IPS-20b (cell line): ENCODE results near the gene CD300LB.

ENCODE experiments used
- H3K27ac ChIP-seq: one replicate; pipeline ENCODE4 v1.5.1; 2013; ENCODE audit warnings: low read length
- H3K27me3 ChIP-seq: 2 replicates; pipeline ENCODE4 v1.6.1; 2013; ENCODE audit warnings: mild to moderate bottlenecking, low read length, inconsistent platforms; ENCODE audit not compliant: insufficient read depth
- H3K36me3 ChIP-seq: 2 replicates; pipeline ENCODE4 v1.6.1; 2013; ENCODE audit warnings: low read depth, mild to moderate bottlenecking, inconsistent platforms, low read length, moderate library complexity; ENCODE audit not compliant: insufficient read depth
- H3K4me1 ChIP-seq: 2 replicates; pipeline ENCODE4 v1.6.1; 2013; ENCODE audit warnings: mild to moderate bottlenecking, control low read depth, inconsistent platforms, low read length, moderate library complexity; ENCODE audit not compliant: insufficient read depth
- H3K4me3 ChIP-seq: 2 replicates; pipeline ENCODE4 v1.5.1; 2013; ENCODE audit warnings: mild to moderate bottlenecking, low read length, inconsistent platforms
- H3K9ac ChIP-seq: 2 replicates; pipeline ENCODE4 v1.6.1; 2013; ENCODE audit warnings: low read depth, mild to moderate bottlenecking, inconsistent platforms, low read length, moderate library complexity
- H3K9me3 ChIP-seq: 2 replicates; pipeline ENCODE4 v1.6.1; 2013; ENCODE audit warnings: mild to moderate bottlenecking, low read depth, low read length, inconsistent platforms; ENCODE audit not compliant: insufficient read depth

Gene CD300LB

GRCh38 chr17:74547264-74547663 is 16.0 kb upstream of the CD300LB start:
- no peaks in the 10 kb centered on the region for H3K36me3 ChIP-seq
- no peak overlapping the region for H3K4me3 ChIP-seq
- no peaks in the 10 kb centered on the region for H3K9me3 ChIP-seq
- H3K27me3 ChIP-seq, result no peaks in the 10 kb centered on the region; the same call in 1 of the 2 replicates
- no peaks in the 10 kb centered on the region for H3K4me1 ChIP-seq
- H3K9ac ChIP-seq, result no peak overlapping the region
- no peak overlapping the region for H3K27ac ChIP-seq

GRCh38 chr17:74546586-74546985 is 15.3 kb upstream of the CD300LB start:
- H3K4me3 ChIP-seq, result no peak overlapping the region
- no peaks in the 10 kb centered on the region; the same call in 1 of the 2 replicates for H3K27me3 ChIP-seq
- no peaks in the 10 kb centered on the region for H3K36me3 ChIP-seq
- no peaks in the 10 kb centered on the region for H3K4me1 ChIP-seq
- H3K9me3 ChIP-seq, result no peaks in the 10 kb centered on the region
- no peak overlapping the region for H3K9ac ChIP-seq
- no peak overlapping the region for H3K27ac ChIP-seq

DNA sequence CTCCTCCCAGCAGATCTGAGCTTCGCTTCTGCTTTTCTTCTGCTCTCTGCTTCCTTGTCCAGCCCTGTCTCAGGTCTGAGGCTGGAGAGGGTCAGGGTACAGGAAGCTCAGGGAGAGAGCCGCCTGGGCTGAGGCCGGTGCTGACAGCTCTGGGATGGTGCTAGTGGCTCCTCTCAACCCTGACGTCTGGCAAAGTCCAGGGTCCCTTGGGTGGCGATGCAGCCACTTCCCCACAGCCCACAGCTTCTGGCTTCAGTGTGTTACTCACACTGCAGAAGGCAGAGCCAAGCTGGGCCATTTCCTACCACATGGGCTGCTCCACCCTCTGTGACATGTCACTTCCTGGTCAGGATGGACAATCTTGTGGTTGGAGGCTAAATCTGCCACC is 14.6 kb upstream of the CD300LB start, which contains the start of gene CD300C:
Gene CD300C, minus strand, starts transcription at position 273 of the 388 bp plus-strand sequence. CDS start 333 bp downstream, outside the sequence.
- Histone ChIP-seq H3K27me3 (no peaks in the 10 kb centered on the region; the same call in 1 of the 2 replicates), H3K9ac (no peak within 1 kb of the TSS), H3K27ac (no peak within 1 kb of the TSS), H3K9me3 (no peaks in the 10 kb centered on the region), H3K4me3 (no peak within 1 kb of the TSS), H3K4me1 (no peaks in the 10 kb centered on the region), H3K36me3 (no peaks in the 10 kb centered on the region)

GRCh38 chr17:74544991-74545842 is 13.9 kb upstream of the CD300LB start:
- no peak overlapping the region for H3K4me3 ChIP-seq

GRCh38 chr17:74543891-74544760 is 12.9 kb upstream of the CD300LB start:
- no peaks in the 10 kb centered on the region for H3K9me3 ChIP-seq
- no peak overlapping the region for H3K9ac ChIP-seq
- no peaks in the 10 kb centered on the region; the same call in 1 of the 2 replicates for H3K27me3 ChIP-seq
- no peak overlapping the region for H3K4me3 ChIP-seq
- H3K4me1 ChIP-seq, result no peaks in the 10 kb centered on the region
- no peak overlapping the region for H3K27ac ChIP-seq
- H3K36me3 ChIP-seq, result no peaks in the 10 kb centered on the region

More at GRCh38 chr17:74544991-74545842, 13.9 kb upstream of the CD300LB start:
- Histone ChIP-seq H3K4me1 (no peaks in the 10 kb centered on the region), H3K27me3 (no peaks in the 10 kb centered on the region; the same call in 1 of the 2 replicates), H3K27ac (no peak overlapping the region), H3K9ac (no peak overlapping the region), H3K9me3 (no peaks in the 10 kb centered on the region), H3K36me3 (no peaks in the 10 kb centered on the region)

DNA sequence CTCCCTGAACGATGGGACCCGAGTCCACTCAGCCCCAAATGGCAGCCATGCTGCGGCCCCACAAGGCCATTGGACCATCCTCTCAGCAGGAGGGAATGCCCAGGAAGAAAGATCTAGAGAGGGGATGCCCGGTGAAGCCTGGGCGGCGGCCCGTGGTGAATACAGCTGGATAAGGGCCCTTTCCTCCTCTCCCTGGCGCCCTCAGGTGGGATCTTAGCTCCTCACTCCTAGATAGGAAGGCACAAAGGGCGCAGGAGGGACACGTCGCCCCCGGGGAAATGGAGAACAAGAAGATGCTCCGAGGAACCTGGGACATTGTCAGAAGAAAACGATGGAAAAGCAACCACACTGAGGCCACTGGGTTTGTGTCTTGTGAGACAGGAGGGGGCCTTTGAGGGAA is 12.1 kb upstream of the CD300LB start:
- no peaks in the 10 kb centered on the region for H3K4me1 ChIP-seq
- no peaks in the 10 kb centered on the region for H3K9me3 ChIP-seq
- no peak overlapping the region for H3K9ac ChIP-seq
- no peak overlapping the region for H3K27ac ChIP-seq
- H3K36me3 ChIP-seq, result no peaks in the 10 kb centered on the region
- H3K27me3 ChIP-seq, result no peaks in the 10 kb centered on the region; the same call in 1 of the 2 replicates
- H3K4me3 ChIP-seq, result no peak overlapping the region

- no peaks in the 10 kb centered on the region; the same call in 1 of the 2 replicates for H3K27me3 ChIP-seq
- no peak overlapping the region for H3K4me3 ChIP-seq
- no peak overlapping the region for H3K27ac ChIP-seq
- no peaks in the 10 kb centered on the region for H3K9me3 ChIP-seq
- H3K9ac ChIP-seq, result no peak overlapping the region
- H3K36me3 ChIP-seq, result no peaks in the 10 kb centered on the region
- no peaks in the 10 kb centered on the region for H3K4me1 ChIP-seq
Observed at GRCh38 chr17:74542727-74543383, 11.6 kb upstream of the CD300LB start.

- Histone ChIP-seq H3K9me3 (no peaks in the 10 kb centered on the region), H3K4me1 (no peaks in the 10 kb centered on the region), H3K27me3 (no peaks in the 10 kb centered on the region; the same call in 1 of the 2 replicates)
Observed at GRCh38 chr17:74542166-74542565, 10.9 kb upstream of the CD300LB start.

GRCh38 chr17:74541176-74542111 is 10.2 kb upstream of the CD300LB start:
- Histone ChIP-seq H3K9me3 (no peaks in the 10 kb centered on the region), H3K36me3 (no peaks in the 10 kb centered on the region), H3K27ac (no peak overlapping the region), H3K4me1 (no peaks in the 10 kb centered on the region), H3K9ac (no peak overlapping the region), H3K4me3 (no peak overlapping the region), H3K27me3 (no peaks in the 10 kb centered on the region; the same call in 1 of the 2 replicates)

More at GRCh38 chr17:74542166-74542565, 10.9 kb upstream of the CD300LB start:
- H3K27ac ChIP-seq, result no peak overlapping the region
- no peaks in the 10 kb centered on the region for H3K36me3 ChIP-seq
- H3K9ac ChIP-seq, result no peak overlapping the region
- H3K4me3 ChIP-seq, result no peak overlapping the region

DNA sequence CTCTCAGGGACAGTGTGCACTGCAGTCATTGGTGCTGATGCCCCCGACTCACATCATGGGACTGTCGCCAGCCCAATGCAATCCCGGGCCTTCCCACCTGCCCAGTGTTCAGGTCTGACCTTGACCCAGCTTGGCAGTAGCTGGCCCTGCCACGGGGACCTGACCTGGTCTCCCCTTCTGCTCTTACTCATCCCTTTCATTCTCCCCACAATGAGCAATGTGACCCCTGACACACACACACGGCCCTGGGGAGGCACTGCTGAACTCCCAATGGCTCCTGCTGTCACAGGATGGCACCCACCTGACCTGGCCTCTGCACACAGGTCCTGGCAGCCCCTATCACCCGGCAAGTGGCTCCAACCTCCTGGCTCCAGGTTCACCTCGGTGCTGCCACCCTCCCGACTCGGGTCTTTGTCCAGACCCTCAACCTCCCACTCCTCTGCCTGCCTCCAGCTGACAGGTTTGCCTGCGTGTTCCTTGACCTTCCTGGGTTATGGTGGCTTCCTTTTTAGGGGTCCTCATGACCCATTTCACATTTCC is 8.1 kb upstream of the CD300LB start:
- H3K9me3 ChIP-seq, result no peaks in the 10 kb centered on the region; the same call in 1 of the 2 replicates
- no peaks in the 10 kb centered on the region for H3K36me3 ChIP-seq
- H3K27ac ChIP-seq, result no peak overlapping the region
- H3K27me3 ChIP-seq, result no peaks in the 10 kb centered on the region; the same call in 1 of the 2 replicates
- H3K4me1 ChIP-seq, result no peaks in the 10 kb centered on the region
- no peak overlapping the region for H3K9ac ChIP-seq
- no peak overlapping the region for H3K4me3 ChIP-seq
